Transverse colon (tissue), 4 donors: ENCODE data around the gene TAF1C. TPM values are rescaled to one million over a fixed set of nuclear protein-coding genes. Genes with fewer than 3 reads are reported as not detected.
A peak's percentile ranks its signal among the peaks of the same experiment; 100 is the strongest.

Experiments used
- DNase-seq: peaks from one replicate; pipeline ENCODE4 v3.0.0-alpha.2; 2019
- H3K27ac ChIP-seq, 4 donors: fragments of 200-600 bp; sonication (generic); 2 replicates each; pipeline ENCODE4 v1.5.1; 2016 to 2018; ENCODE audit warnings: inconsistent platforms in 4 of 4
- H3K27me3 ChIP-seq: fragments of 200-600 bp; sonication (generic); 2 replicates; pipeline ENCODE4 v1.5.1; 2017; ENCODE audit warnings: inconsistent platforms
- H3K36me3 ChIP-seq, 4 donors: fragments of 200-600 bp; sonication (generic); 2 replicates each; pipeline ENCODE4 v1.5.1; 2017 to 2019; ENCODE audit warnings: inconsistent platforms in 4 of 4
- H3K4me1 ChIP-seq, 4 donors: fragments of 200-600 bp; sonication (generic); 2 replicates each; pipeline ENCODE4 v1.5.1; 2017 to 2020; ENCODE audit warnings: inconsistent platforms in 4 of 4
- H3K4me3 ChIP-seq, 4 donors: fragments of 200-600 bp; sonication (generic); 1 replicate in 1 of 4; 2 replicates in 3 of 4; pipeline versions ENCODE4 v1.5.1 to v1.6.1; 2017 to 2019; ENCODE audit warnings: inconsistent platforms in 4 of 4
- H3K9me3 ChIP-seq, 2 donors: fragments of 200-600 bp; sonication (generic); 2 replicates each; pipeline ENCODE4 v1.5.1; 2017 to 2019; ENCODE audit warnings: inconsistent platforms in 2 of 2
- EP300 ChIP-seq: sonication (generic); formaldehyde crosslinking; IDR thresholded peaks from one replicate; pipeline ENCODE4 v1.6.1; 2017; ENCODE audit warnings: antibody characterized with exemption, low read depth
- POLR2A ChIP-seq: fragments of 450-650 bp; IDR thresholded peaks from one replicate; pipeline ENCODE4 v1.6.1; 2016; ENCODE audit warnings: antibody characterized with exemption, mild to moderate bottlenecking, moderate library complexity
- POLR2AphosphoS5 ChIP-seq, 3 donors: sonication (generic); formaldehyde crosslinking; IDR thresholded peaks; one replicate each; pipeline ENCODE4 v1.6.1; 2016; ENCODE audit warnings: antibody characterized with exemption in 3 of 3
- WGBS, 2 donors: methylation state at CpG; one replicate each; pipeline ENCODE4 v1.1.5; 2018; ENCODE audit warnings: low coverage in 1 of 2; 5-methylcytosine and 5-hydroxymethylcytosine counted together
- in situ Hi-C, 4 donors: fragments of 200-750 bp; cut with MboI; loops; one replicate each; pipeline versions ENCODE4 v1.15.0 to v1.15.1; 2017; ENCODE audit warnings: low sequenced_read_pairs in 3 of 4, low pct_ligation_motif_present in 1 of 4, low pct_unique_long_range_greater_than_20kb in 1 of 4
- intact Hi-C: fragments of 100-400 bp; cut with DNase I; formaldehyde crosslinking; loops from one replicate; pipeline ENCODE4 v1.15.1; 2023; ENCODE audit warnings: low total_unique reads
- total RNA-seq, 4 donors: library from RNA; depleted of rRNA; stranded (reverse); fragments of >200 nt; gene quantifications; one replicate each; pipeline ENCODE4 v1.1.0, GENCODE V29; 2016
- TF ChIP-seq, protein P1 (sequence below), 5 experiments: fragments of 200-600 bp in 3 of 5; fragments of 450-650 bp in 2 of 5; sonication (generic) in 3 of 5; IDR thresholded peaks; 1 replicate in 2 of 5; 2 replicates in 3 of 5; pipeline ENCODE4 v1.5.1; 2016 to 2017; ENCODE audit warnings: antibody characterized with exemption in 5 of 5, inconsistent platforms in 3 of 5, mild to moderate bottlenecking in 2 of 5, moderate library complexity in 1 of 5

The TAF1C gene
- total RNA-seq, 4 donors from 2014 or later: 33.3 to 297 (median 54.1) TPM

DNA sequence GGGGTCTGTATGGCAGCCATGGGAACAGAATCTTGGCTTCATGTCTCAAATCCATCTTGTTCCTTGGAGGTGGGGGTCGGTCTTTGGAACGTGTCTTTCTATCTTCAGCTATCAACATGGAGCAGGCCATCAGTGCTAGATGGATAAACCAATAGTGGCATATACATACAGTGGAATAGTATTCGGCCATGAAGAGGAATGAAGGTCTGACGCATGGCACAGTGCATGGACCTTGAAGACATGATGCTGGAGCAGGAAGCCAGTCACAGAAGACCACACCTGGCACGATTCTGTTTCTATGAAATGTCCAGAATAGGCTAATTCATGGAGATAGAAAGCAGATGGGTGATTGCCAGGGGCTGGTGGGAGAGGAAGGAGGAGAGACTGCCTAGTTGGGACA is 45.2 kb upstream of the TAF1C start:
- in situ Hi-C loops (no loop called here), intact Hi-C loops (no loop called here)
- H3K4me1 ChIP-seq: peaks cover 0 to 15% (median 3%) of the 10 kb centered on the region in 4 donors
- H3K4me3 ChIP-seq: no peak overlapping the region
- TF ChIP-seq EP300: no peak
- TF ChIP-seq, protein P1, sequence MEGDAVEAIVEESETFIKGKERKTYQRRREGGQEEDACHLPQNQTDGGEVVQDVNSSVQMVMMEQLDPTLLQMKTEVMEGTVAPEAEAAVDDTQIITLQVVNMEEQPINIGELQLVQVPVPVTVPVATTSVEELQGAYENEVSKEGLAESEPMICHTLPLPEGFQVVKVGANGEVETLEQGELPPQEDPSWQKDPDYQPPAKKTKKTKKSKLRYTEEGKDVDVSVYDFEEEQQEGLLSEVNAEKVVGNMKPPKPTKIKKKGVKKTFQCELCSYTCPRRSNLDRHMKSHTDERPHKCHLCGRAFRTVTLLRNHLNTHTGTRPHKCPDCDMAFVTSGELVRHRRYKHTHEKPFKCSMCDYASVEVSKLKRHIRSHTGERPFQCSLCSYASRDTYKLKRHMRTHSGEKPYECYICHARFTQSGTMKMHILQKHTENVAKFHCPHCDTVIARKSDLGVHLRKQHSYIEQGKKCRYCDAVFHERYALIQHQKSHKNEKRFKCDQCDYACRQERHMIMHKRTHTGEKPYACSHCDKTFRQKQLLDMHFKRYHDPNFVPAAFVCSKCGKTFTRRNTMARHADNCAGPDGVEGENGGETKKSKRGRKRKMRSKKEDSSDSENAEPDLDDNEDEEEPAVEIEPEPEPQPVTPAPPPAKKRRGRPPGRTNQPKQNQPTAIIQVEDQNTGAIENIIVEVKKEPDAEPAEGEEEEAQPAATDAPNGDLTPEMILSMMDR (IDR thresholded peaks at IDR 0.05): no peak
- no peak for TF ChIP-seq POLR2AphosphoS5 (IDR thresholded peaks at IDR 0.05)
- no peak for TF ChIP-seq POLR2A
- no peaks in the 10 kb centered on the region for H3K27me3 ChIP-seq
- DNase-seq: no peak
- H3K36me3 ChIP-seq: no peaks in the 10 kb centered on the region
- no peak overlapping the region for H3K27ac ChIP-seq
- 82 to 84% methylated on average over 2 to 5 of the region's 5 CpGs for WGBS, 2 donors
- no peaks in the 10 kb centered on the region for H3K9me3 ChIP-seq

DNA sequence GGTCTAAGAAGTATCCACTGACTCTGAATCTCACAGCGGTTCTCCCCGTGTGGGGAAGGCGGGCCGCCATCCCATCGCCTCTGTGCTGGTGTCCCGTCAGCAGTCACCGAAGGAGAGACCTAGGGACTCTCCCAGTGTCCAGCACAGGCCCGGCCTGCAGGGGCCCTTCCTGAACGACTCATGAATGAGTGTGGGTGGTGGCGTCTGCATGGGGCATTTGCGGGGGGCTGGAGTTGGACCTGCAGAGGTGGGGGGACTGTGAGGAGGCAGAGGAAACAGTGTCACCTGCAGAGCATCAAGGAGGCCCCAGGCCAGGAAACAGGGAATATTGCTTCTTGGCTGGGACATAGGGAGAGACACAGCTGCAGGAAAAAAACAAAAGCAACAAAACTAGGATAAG is 42.6 kb upstream of the TAF1C start:
- H3K4me1 ChIP-seq: peaks cover 0 to 13% (median 3%) of the 10 kb centered on the region in 4 donors
- H3K4me3 ChIP-seq: no peak overlapping the region
- WGBS, 2 donors: 89% methylated on average over 11 of the region's 11 CpGs; no CpG with 5 or more reads in 1 of the 2 donors
- no peaks in the 10 kb centered on the region for H3K9me3 ChIP-seq
- in situ Hi-C loops (no loop called here), intact Hi-C loops (no loop called here)
- H3K27me3 ChIP-seq: no peaks in the 10 kb centered on the region
- no peak overlapping the region for H3K27ac ChIP-seq
- TF ChIP-seq POLR2A (no peak), EP300 (no peak), POLR2AphosphoS5 (IDR thresholded peaks at IDR 0.05) (no peak)
- TF ChIP-seq, protein P1 (IDR thresholded peaks at IDR 0.05): no peak
- no peak for DNase-seq
- no peaks in the 10 kb centered on the region for H3K36me3 ChIP-seq

DNA sequence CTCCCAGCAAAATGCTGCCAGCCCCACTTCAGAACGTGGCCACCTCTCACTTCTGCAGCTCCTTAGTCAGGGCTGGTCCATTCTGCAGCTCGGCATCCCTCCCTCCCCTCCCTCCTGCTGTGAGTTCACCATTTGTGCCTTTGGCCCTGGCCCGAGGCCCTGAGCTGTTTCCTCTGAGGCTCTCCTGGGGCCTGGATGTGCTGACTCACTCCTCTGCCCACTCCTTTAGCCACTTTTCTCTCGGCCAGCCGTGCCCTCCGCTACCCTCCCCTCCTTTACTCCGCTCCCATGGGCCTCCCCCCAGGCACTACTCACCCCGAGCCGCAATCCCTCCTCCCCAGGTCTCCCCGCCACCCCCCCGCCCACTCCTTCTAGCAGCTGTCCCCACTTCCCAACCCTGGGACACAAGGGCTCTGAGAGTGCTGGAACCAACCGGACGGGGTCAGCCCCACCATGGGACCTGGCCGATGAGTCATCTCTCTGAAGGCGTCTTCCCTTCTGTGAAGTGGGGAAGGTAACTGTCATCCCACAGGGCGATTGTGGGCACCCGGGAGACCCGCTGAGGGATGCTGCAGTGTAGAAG is 41.5 kb upstream of the TAF1C start:
- H3K4me1 ChIP-seq: peaks cover 0 to 11% (median 3%) of the 10 kb centered on the region in 4 donors

DNA sequence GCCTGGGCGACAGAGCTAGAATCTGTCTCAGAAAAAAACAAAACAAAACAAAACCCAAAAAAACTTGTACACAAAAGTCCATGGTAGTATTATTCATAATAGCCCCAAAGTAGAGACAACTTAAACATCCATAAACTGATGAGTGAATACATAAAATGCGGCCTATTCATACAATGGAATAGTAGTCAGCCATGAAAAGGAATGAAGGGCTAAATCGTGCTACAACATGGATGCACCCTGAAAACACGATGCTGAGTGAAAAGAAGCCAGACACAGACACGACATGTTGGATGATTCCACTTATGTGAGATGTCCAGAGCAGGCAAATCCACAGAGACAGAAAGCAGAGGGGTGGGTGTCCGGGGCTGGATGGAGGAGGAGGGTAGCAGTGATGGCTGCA is 40.7 kb upstream of the TAF1C start:
- in situ Hi-C loops: no loop called here
- no peak for DNase-seq
- H3K9me3 ChIP-seq: no peaks in the 10 kb centered on the region
- H3K27ac ChIP-seq: no peak overlapping the region
- intact Hi-C loops: no loop called here
- H3K36me3 ChIP-seq: no peaks in the 10 kb centered on the region
- WGBS, 2 donors: 85 to 89% methylated on average over 5 to 6 of the region's 6 CpGs
- H3K4me3 ChIP-seq: no peak overlapping the region
- H3K4me1 ChIP-seq: peaks cover 0 to 11% (median 3%) of the 10 kb centered on the region in 4 donors
- TF ChIP-seq POLR2AphosphoS5 (IDR thresholded peaks at IDR 0.05) (no peak), EP300 (no peak), POLR2A (no peak)
- TF ChIP-seq, protein P1 (IDR thresholded peaks at IDR 0.05): no peak
- H3K27me3 ChIP-seq: no peaks in the 10 kb centered on the region

More for the DNA sequence above, 41.5 kb upstream of the TAF1C start:
- Histone ChIP-seq H3K27ac (no peak overlapping the region), H3K4me3 (no peak overlapping the region), H3K27me3 (no peaks in the 10 kb centered on the region), H3K36me3 (no peaks in the 10 kb centered on the region), H3K9me3 (no peaks in the 10 kb centered on the region)
- intact Hi-C loops: no loop called here
- in situ Hi-C loops: no loop called here
- TF ChIP-seq EP300 (no peak), POLR2AphosphoS5 (IDR thresholded peaks at IDR 0.05) (no peak), POLR2A (no peak)
- TF ChIP-seq, protein P1 (IDR thresholded peaks at IDR 0.05): no peak
- WGBS, 2 donors: 8 to 46% methylated on average over 2 to 14 of the region's 18 CpGs
- DNase-seq: peak; percentile 15
